Effector CD8-positive, alpha-beta T cell (primary cell): ENCODE measurements around the gene PRR4.

Source experiments
- DNase-seq: peaks from one replicate; lab custom pipeline; 2025; lab: John Stamatoyannopoulos, UW

The PRR4 gene

GRCh38 chr12:10801741-10802140, 47.5 kb downstream of the PRR4 start:
- DNase-seq, result no peak
